Hepatocyte (in vitro differentiated cells): ENCODE measurements around the gene LRRC4C.

Source experiments
- EZH2 ChIP-seq: fragments of 200-600 bp; sonication (generic); IDR thresholded peaks from 2 replicates; pipeline ENCODE4 v1.6.1; 2016; ENCODE audit warnings: antibody characterized with exemption, mild to moderate bottlenecking, borderline replicate concordance
- TF ChIP-seq, protein P1 (sequence below): fragments of 200-600 bp; sonication (generic); IDR thresholded peaks from 2 replicates; pipeline ENCODE4 v1.5.1; 2016; ENCODE audit warnings: antibody characterized with exemption, mild to moderate bottlenecking; ENCODE audit not compliant: poor library complexity

DNA sequence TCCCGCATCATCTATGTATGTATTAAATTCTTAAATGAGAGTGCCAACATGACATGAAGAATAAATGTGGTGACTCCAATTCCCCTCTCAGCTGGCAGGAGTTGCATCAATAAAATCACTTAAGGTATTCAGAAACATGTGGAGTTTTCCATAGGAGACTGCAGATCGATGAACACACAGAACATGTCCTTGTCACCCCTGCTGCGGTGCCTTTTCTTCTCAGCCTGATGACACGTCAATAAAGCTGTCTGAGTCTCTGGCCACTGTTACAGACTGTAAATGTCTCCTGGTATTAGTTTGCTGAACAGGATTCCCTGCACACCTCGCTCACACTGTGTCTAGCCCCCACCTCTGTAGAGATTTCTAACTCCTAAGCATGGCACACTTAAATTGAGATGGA lies 460.5 kb downstream of the LRRC4C start:
- TF ChIP-seq, protein P1, sequence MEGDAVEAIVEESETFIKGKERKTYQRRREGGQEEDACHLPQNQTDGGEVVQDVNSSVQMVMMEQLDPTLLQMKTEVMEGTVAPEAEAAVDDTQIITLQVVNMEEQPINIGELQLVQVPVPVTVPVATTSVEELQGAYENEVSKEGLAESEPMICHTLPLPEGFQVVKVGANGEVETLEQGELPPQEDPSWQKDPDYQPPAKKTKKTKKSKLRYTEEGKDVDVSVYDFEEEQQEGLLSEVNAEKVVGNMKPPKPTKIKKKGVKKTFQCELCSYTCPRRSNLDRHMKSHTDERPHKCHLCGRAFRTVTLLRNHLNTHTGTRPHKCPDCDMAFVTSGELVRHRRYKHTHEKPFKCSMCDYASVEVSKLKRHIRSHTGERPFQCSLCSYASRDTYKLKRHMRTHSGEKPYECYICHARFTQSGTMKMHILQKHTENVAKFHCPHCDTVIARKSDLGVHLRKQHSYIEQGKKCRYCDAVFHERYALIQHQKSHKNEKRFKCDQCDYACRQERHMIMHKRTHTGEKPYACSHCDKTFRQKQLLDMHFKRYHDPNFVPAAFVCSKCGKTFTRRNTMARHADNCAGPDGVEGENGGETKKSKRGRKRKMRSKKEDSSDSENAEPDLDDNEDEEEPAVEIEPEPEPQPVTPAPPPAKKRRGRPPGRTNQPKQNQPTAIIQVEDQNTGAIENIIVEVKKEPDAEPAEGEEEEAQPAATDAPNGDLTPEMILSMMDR = no peak
- no peak for TF ChIP-seq EZH2
